Astrocyte (in vitro differentiated cells and primary cell): ENCODE measurements around the gene CPN2.

Source experiments
- CTCF ChIP-seq: IDR thresholded peaks from 2 replicates; pipeline ENCODE4 v1.5.1; 2011; ENCODE audit warnings: low read depth, mild to moderate bottlenecking, inconsistent platforms, low read length, moderate library complexity; ENCODE audit not compliant: insufficient read depth
- EZH2 ChIP-seq: IDR thresholded peaks from 2 replicates; pipeline ENCODE4 v1.6.1; 2012; ENCODE audit warnings: mild to moderate bottlenecking, low read length, inconsistent platforms; ENCODE audit not compliant: insufficient read depth

GRCh38 chr3:194382196-194382891, 31.2 kb upstream of the CPN2 start:
- TF ChIP-seq EZH2: no peak
- TF ChIP-seq CTCF: no peak
